H1 (cell line): ENCODE measurements around the gene OLFM3. TPM values are rescaled to one million over a fixed set of nuclear protein-coding genes. Genes with fewer than 3 reads are reported as not detected.

Experiments
- polyA plus RNA-seq, 7 experiments: library from polyadenylated mRNA; depleted of rRNA in 3 of 7; stranded (reverse) in 5 of 7; unstranded in 2 of 7; fragments of >200 nt in 5 of 7; fragments of 200-250 nt in 2 of 7; gene quantifications; 1 replicate in 5 of 7; 2 replicates in 1 of 7; 4 replicates in 1 of 7; pipeline versions ENCODE4 v1.2.1 to v1.2.3, GENCODE V29; 2011 to 2013; ENCODE audit warnings: missing spikeins in 2 of 7, mixed read lengths in 2 of 7
- total RNA-seq: library from RNA; stranded (reverse); fragmentation: NEBNext Ultra II Directional; extraction: Animal tissue kit (Norgen Biotek cat#: 25700); gene quantifications from 2 replicates; pipeline ENCODE4 v1.2.1, GENCODE V29; 2021
- TF ChIP-seq, protein P1 (sequence below): fragments of 300-600 bp; sonication (generic); IDR thresholded peaks from 2 replicates; pipeline ENCODE4 v1.7.1; 2012; ENCODE audit warnings: low read length, moderate library complexity, mild to moderate bottlenecking, inconsistent platforms; ENCODE audit not compliant: insufficient replicate concordance

The OLFM3 gene
- total and polyA plus RNA-seq, 2 of the 8 experiments (the other 6 are each of a cell fraction or from before 2014, with no cell fraction given): 0.30 to 0.32 TPM

- TF ChIP-seq, protein P1, sequence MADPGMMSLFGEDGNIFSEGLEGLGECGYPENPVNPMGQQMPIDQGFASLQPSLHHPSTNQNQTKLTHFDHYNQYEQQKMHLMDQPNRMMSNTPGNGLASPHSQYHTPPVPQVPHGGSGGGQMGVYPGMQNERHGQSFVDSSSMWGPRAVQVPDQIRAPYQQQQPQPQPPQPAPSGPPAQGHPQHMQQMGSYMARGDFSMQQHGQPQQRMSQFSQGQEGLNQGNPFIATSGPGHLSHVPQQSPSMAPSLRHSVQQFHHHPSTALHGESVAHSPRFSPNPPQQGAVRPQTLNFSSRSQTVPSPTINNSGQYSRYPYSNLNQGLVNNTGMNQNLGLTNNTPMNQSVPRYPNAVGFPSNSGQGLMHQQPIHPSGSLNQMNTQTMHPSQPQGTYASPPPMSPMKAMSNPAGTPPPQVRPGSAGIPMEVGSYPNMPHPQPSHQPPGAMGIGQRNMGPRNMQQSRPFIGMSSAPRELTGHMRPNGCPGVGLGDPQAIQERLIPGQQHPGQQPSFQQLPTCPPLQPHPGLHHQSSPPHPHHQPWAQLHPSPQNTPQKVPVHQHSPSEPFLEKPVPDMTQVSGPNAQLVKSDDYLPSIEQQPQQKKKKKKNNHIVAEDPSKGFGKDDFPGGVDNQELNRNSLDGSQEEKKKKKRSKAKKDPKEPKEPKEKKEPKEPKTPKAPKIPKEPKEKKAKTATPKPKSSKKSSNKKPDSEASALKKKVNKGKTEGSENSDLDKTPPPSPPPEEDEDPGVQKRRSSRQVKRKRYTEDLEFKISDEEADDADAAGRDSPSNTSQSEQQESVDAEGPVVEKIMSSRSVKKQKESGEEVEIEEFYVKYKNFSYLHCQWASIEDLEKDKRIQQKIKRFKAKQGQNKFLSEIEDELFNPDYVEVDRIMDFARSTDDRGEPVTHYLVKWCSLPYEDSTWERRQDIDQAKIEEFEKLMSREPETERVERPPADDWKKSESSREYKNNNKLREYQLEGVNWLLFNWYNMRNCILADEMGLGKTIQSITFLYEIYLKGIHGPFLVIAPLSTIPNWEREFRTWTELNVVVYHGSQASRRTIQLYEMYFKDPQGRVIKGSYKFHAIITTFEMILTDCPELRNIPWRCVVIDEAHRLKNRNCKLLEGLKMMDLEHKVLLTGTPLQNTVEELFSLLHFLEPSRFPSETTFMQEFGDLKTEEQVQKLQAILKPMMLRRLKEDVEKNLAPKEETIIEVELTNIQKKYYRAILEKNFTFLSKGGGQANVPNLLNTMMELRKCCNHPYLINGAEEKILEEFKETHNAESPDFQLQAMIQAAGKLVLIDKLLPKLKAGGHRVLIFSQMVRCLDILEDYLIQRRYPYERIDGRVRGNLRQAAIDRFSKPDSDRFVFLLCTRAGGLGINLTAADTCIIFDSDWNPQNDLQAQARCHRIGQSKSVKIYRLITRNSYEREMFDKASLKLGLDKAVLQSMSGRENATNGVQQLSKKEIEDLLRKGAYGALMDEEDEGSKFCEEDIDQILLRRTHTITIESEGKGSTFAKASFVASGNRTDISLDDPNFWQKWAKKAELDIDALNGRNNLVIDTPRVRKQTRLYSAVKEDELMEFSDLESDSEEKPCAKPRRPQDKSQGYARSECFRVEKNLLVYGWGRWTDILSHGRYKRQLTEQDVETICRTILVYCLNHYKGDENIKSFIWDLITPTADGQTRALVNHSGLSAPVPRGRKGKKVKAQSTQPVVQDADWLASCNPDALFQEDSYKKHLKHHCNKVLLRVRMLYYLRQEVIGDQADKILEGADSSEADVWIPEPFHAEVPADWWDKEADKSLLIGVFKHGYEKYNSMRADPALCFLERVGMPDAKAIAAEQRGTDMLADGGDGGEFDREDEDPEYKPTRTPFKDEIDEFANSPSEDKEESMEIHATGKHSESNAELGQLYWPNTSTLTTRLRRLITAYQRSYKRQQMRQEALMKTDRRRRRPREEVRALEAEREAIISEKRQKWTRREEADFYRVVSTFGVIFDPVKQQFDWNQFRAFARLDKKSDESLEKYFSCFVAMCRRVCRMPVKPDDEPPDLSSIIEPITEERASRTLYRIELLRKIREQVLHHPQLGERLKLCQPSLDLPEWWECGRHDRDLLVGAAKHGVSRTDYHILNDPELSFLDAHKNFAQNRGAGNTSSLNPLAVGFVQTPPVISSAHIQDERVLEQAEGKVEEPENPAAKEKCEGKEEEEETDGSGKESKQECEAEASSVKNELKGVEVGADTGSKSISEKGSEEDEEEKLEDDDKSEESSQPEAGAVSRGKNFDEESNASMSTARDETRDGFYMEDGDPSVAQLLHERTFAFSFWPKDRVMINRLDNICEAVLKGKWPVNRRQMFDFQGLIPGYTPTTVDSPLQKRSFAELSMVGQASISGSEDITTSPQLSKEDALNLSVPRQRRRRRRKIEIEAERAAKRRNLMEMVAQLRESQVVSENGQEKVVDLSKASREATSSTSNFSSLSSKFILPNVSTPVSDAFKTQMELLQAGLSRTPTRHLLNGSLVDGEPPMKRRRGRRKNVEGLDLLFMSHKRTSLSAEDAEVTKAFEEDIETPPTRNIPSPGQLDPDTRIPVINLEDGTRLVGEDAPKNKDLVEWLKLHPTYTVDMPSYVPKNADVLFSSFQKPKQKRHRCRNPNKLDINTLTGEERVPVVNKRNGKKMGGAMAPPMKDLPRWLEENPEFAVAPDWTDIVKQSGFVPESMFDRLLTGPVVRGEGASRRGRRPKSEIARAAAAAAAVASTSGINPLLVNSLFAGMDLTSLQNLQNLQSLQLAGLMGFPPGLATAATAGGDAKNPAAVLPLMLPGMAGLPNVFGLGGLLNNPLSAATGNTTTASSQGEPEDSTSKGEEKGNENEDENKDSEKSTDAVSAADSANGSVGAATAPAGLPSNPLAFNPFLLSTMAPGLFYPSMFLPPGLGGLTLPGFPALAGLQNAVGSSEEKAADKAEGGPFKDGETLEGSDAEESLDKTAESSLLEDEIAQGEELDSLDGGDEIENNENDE: no peak
Observed at GRCh38 chr1:102002057-102002456, 5.3 kb upstream of the OLFM3 start (continued).
